NCI-H2081 (cell line): ENCODE data around the gene GABRG3.
A peak's percentile ranks its signal among the peaks of the same experiment; 100 is the strongest.

Source experiments
- DNase-seq, 2 experiments: peaks; one replicate each; lab custom pipeline; 2025; lab: John Stamatoyannopoulos, UW

The GABRG3 gene

DNA sequence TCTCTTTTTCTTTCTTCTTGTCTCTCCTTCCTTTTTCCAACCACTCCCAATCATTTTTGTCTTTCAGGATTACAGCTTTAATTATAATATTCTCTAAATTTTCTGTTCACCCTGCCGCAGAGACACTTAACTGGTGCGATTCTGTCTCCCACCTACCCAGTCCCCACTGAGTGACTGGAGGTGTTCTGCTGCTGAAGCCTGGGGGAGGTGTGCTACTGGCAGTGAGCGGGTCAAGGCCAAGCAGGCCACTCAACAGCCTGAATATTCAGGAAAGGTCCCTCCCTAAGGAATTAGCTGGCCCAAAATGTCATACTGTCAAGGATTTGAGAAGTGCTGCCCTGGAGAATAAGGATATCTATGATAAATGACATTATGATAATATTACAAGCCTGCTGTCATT is 126.5 kb downstream of the GABRG3 start:
- DNase-seq: no peak

DNA sequence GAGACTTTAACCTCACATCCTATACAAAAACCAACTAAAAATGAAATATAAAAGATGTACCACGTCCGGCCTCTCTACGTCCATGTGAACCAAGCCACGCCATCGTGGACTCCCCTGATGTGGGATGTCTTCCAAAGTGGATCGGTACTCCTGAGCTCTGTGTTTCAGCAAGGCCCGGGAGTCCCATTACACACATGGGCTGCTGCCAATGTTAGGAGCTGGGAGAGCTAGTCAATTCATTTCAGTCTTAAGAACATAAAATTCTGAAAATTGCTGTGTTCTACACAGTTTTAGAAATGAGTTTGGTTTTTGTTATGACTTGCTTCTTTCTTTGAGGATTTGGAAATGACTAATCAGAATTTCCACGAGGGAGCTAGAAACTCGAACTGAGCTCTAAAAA is 131.0 kb downstream of the GABRG3 start:
- DNase-seq: no peak

- no peak for DNase-seq
Observed at GRCh38 chr15:27111323-27111722, 140.3 kb downstream of the GABRG3 start.

- DNase-seq: no peak
Observed at GRCh38 chr15:27114473-27114872, 143.5 kb downstream of the GABRG3 start.

GRCh38 chr15:27119695-27120266 is 148.8 kb downstream of the GABRG3 start:
- no peak for DNase-seq

DNA sequence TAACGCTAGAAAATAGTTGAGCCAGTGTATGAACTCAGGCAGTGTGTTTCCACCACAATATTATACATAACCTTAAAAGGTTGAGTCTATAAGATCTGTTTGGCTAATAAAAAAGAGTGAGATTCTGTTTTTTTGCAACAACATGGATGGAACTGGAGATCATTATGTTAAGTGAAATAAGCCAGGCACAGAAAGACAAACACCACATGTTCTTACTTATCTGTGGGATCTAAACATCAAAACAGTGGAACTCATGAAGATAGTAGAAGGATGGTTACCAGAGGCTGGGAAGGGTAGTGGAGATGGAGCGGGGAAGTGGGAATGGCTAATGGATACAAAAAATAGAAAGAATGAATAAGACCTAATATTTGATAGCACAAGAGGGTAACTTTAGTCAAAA is 150.7 kb downstream of the GABRG3 start:
- DNase-seq: no peak

DNA sequence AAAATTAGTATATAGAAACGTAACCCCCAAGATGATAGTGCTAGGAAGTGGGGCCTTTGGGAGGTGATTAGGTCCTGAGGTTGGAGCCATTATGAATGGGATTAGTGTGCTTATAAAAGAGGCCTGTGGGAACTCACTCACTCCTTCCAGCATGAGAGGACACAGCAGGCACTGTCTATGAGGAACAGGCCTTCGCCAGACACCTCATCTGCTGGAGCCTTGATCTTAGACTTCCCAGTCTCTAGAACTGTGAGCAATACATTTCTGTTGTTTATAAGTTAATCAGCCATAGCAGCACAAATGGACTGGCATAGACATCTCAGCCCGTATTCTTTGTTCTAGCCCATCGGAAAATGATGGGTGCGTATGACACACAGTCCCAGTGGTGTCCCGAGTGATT is 152.3 kb downstream of the GABRG3 start:
- DNase-seq: no peak

DNA sequence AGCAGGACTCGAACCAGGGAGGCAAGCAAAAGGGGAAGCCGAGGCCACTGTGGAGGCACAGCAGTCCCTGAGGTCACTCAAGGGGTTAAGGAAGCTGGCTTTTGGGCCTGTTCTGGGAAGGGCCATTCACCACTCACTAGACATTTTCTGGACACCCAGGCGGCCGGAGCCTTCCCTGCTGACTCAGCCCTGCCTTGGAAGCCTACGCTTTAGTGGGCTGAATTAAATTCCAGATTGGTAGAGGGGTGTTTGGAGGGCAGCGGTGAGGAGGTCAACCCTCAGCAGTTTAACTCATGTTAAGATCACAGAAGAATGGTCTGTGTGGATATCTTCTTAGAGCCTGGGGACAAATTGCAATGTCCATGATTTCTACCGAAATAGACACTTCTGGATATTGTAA is 152.8 kb downstream of the GABRG3 start:
- no peak for DNase-seq

GRCh38 chr15:27124287-27124871 is 153.4 kb downstream of the GABRG3 start:
- DNase-seq: peak in 1 of 2 experiments; percentile 26

DNA sequence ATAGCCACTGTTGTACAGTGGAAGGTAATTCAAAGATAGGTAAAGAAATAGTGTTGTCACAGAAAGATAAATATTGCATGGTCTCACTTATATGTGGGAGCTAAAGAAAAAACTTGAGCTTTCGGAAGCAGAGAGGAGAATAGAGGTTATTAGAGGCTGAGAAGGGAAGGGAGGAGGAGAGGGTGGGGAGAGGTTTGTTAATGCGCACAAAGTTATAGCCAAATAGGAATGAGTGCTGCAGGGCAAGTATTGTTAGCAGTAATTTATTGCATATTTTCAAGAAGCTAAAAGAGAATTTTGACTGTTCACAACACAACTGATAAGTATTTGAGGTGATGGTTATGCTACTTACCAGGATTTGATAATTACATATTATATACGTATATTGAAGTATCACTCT is 154.2 kb downstream of the GABRG3 start:
- DNase-seq: no peak

DNA sequence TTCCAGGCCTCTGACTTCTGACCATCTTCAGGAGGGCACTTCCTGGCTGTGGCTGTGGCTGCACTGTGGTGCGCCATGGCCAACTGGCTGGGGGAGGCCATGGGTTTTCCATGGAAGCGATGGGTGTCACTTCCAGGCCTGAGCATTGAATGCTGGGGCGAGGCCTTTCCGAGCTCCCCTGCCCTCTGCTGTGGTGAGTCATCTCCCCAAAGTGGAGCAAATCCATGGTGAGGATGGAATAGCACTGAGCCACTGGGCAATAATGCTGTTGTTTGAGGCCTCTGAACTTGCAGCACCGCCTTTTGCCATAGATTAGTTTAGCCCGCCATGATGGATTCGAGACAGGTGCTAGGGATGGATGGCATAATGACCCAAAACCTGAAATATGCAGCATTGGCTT is 155.5 kb downstream of the GABRG3 start:
- no peak for DNase-seq

DNA sequence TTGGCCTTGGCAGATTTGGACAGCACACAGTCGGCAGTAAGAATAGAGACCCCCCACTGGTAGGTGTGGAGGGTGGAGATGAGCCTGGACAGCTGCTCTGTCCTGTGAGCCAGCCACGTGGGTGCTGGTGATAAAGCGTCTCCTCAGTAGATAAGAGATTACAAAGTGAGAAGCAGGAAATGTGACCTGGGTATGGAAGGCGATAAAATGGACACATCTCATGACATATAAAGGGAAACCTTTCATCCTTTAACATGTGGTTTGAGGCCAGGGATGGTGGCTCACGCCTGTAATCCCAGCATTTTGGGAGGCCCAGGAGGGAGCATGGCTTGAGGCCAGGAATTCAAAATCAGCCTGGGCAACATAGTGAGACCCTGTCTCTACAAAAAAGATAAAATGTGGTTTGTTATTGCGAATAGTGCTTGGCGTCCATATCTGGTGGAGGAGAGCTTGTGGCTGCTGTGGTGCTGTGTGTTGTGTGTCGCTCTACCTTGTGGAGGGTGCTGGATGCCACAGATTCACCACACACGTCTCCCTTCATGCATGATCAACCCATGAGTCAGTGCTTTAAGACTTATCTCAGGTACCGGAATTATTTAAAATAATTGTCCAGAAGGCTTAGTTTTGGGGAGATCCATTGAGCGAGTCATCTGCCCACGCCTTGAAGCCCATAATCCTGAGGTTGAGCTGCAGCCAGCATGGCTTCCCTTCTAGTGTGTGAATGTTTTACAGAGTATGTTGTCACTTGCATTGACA is 157.0 kb downstream of the GABRG3 start:
- no peak for DNase-seq

- no peak for DNase-seq
Observed at GRCh38 chr15:27133249-27133648, 162.3 kb downstream of the GABRG3 start.

GRCh38 chr15:27134481-27134880 is 163.5 kb downstream of the GABRG3 start:
- DNase-seq: no peak

DNA sequence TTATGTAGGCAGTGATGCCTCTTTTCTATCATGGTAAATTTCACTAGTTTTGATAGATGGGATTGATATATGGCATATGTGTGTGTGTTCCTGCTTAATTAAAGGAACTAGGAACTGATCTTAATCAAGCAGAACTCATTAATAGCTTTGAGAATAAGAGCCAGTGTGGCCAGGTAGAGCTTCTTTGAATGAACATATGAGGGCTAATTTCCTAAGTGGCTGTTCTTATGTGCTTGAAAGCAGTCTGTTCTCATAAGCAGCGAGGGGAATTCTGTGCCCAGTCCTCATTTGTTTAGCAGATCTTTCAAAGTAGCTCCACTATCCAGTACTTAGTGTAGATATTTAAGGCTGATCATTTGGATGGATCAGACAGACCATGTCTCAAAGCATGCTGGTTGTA is 164.2 kb downstream of the GABRG3 start:
- DNase-seq: no peak

- DNase-seq: no peak
Observed at GRCh38 chr15:27137127-27137526, 166.1 kb downstream of the GABRG3 start.

- no peak for DNase-seq
Observed at GRCh38 chr15:27165590-27165989, 194.6 kb downstream of the GABRG3 start.

DNA sequence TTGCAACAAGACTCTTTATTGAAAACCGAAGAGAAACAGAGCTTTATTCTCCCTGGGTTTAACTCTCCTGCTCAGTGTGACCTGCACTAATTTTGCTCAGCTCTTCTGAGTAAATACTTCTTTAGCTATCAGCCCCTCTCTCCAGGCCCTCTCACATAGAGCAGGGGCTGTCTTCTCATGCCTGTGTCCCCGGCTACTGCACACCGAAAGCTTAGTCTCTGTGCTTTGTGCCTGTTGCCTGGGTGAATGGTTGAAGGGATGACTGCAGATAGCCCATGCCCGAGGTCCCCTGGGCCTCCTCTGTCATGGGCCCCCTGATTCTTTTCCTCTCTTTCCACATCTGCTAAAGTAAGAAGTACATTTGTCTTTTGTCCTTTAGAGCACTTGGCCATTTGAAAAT is 195.9 kb downstream of the GABRG3 start:
- no peak for DNase-seq

GRCh38 chr15:27167738-27168137 is 196.8 kb downstream of the GABRG3 start:
- DNase-seq: no peak

- no peak for DNase-seq
Observed at GRCh38 chr15:27170851-27171250, 199.9 kb downstream of the GABRG3 start.

DNA sequence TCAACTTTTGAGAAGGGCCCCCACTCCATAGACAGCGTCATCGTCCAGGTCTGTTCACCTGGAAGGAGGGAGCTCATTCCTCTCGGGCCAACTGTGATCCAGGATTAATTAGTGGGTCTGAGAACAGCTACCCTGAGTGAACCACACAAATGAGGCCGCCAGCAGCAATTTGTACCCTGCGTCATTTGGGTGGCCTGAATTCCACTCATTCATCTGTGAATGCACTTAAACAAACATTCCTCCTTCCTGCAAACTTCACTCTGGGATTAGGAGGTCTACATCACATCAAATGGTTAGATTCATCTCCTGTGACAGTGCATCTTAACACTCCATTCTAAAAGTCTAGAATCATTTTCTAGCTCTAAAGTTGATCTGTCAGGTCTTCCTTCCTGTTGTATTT is 201.8 kb downstream of the GABRG3 start:
- no peak for DNase-seq

- no peak for DNase-seq
Observed at GRCh38 chr15:27175472-27176153, 204.6 kb downstream of the GABRG3 start.

DNA sequence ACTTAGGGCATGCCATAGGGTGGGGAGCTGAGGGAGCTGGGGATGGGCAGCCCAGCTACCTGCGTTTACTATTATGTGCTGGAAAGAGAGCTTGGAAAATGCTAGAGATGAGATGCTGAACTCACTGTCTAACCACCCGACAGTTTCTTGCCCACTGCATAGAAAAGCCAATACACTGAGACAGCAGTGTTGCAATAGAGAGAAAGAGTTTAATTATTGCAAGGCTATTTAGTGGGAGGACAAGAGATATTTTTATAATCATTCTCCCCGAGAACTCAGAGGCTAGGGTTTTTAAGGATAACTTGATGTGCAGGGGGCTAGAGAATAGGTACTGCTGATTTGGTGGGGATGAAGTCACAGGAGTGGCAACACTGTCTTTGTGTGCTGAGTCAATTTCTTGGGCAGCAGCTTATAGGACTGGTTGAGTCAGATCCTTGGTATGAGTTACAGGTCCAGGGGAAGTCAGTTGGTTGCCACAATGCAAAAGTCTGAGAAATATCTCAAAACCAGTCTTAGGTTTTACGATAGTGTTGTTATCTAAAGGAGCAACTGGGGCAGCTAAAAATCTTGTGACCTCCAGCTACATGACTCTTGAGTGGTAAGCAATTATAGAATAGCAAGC is 205.9 kb downstream of the GABRG3 start:
- no peak for DNase-seq
